Stomach (tissue), 4 donors: ENCODE measurements around the gene METTL4.

Experiments
- CTCF ChIP-seq, 7 experiments: fragments of 450-650 bp in 4 of 7; fragments of 200-600 bp in 3 of 7; sonication (generic) in 3 of 7; IDR thresholded peaks; one replicate each; pipeline ENCODE4 v1.5.1; 2016 to 2019; ENCODE audit warnings: antibody characterized with exemption in 7 of 7, control low read depth in 2 of 7, mild to moderate bottlenecking in 1 of 7
- EP300 ChIP-seq: sonication (generic); formaldehyde crosslinking; IDR thresholded peaks from one replicate; pipeline ENCODE4 v1.6.1; 2017; ENCODE audit warnings: antibody characterized with exemption
- POLR2A ChIP-seq, 4 donors: fragments of 450-650 bp; IDR thresholded peaks; one replicate each; pipeline ENCODE4 v1.6.1; 2016; ENCODE audit warnings: antibody characterized with exemption in 4 of 4, control low read depth in 2 of 4, mild to moderate bottlenecking in 1 of 4, moderate library complexity in 1 of 4
- POLR2AphosphoS5 ChIP-seq, 3 donors: sonication (generic); formaldehyde crosslinking; IDR thresholded peaks; one replicate each; pipeline ENCODE4 v1.6.1; 2016; ENCODE audit warnings: antibody characterized with exemption in 3 of 3

- no peak for TF ChIP-seq CTCF (IDR thresholded peaks at IDR 0.05)
- TF ChIP-seq POLR2A (IDR thresholded peaks at IDR 0.05), result no peak
- TF ChIP-seq POLR2AphosphoS5 (IDR thresholded peaks at IDR 0.05), result no peak
- TF ChIP-seq EP300, result no peak
Measured at GRCh38 chr18:2508155-2508554, 63.1 kb downstream of the METTL4 start.
